Esophagus (tissue), 2 donors: Measurements from ENCODE around the gene UQCR11. TPM values are rescaled to one million over a fixed set of nuclear protein-coding genes. Genes with fewer than 3 reads are reported as not detected.
"Not testable (repeated sequence)": the region's sequence is repeated elsewhere in the genome, so short reads cannot be mapped to it uniquely, and the experiment has no call there.

ENCODE experiments used
- H3K27ac ChIP-seq, 2 donors: one replicate each; pipeline ENCODE4 v1.5.1; 2013; ENCODE audit warnings: low read depth in 2 of 2, mild to moderate bottlenecking in 2 of 2, inconsistent platforms in 1 of 2, low read length in 1 of 2, moderate library complexity in 1 of 2
- H3K27me3 ChIP-seq, 2 donors: one replicate each; pipeline ENCODE4 v1.6.1; 2013; ENCODE audit warnings: low read length in 2 of 2, control low read depth in 1 of 2, mild to moderate bottlenecking in 1 of 2; ENCODE audit not compliant: insufficient read depth in 2 of 2, control insufficient read depth in 1 of 2
- H3K36me3 ChIP-seq, 2 donors: one replicate each; pipeline ENCODE4 v1.6.1; 2013; ENCODE audit warnings: low read length in 1 of 2; ENCODE audit not compliant: control insufficient read depth in 2 of 2, insufficient read depth in 2 of 2
- H3K4me1 ChIP-seq, 2 donors: one replicate each; pipeline ENCODE4 v1.6.1; 2013; ENCODE audit warnings: low read length in 1 of 2; ENCODE audit not compliant: control insufficient read depth in 2 of 2, insufficient read depth in 2 of 2
- H3K4me3 ChIP-seq, 2 donors: one replicate each; pipeline ENCODE4 v1.5.1; 2013; ENCODE audit warnings: low read length in 2 of 2, mild to moderate bottlenecking in 2 of 2, low read depth in 1 of 2, moderate library complexity in 1 of 2
- H3K9me3 ChIP-seq, 2 donors: one replicate each; pipeline ENCODE4 v1.6.1; 2013; ENCODE audit warnings: mild to moderate bottlenecking in 2 of 2, low read depth in 1 of 2, low read length in 1 of 2, moderate library complexity in 1 of 2; ENCODE audit not compliant: control insufficient read depth in 2 of 2, insufficient read depth in 1 of 2
- WGBS, 2 donors: extraction: QIAGEN DNeasy Blood & Tissue Kit; methylation state at CpG; one replicate each; pipeline ENCODE4 v1.1.7; 2013; 5-methylcytosine and 5-hydroxymethylcytosine counted together
- polyA plus RNA-seq, 2 donors: library from polyadenylated mRNA; stranded (reverse); fragments of 200-250 nt; gene quantifications; one replicate each; pipeline ENCODE4 v1.2.3, GENCODE V29; 2013
- donor health status: healthy with polysubstance abuse.
- donor health status: Bipolar disorder and iron deficiency.

Gene UQCR11
- polyA plus RNA-seq, 2 donors = 70.5 to 105 TPM

GRCh38 chr19:1648920-1649541 lies 43.8 kb upstream of the UQCR11 start:
- Histone ChIP-seq H3K27ac (no peak overlapping the region), H3K36me3 (peaks cover 0 to 13% of the 10 kb centered on the region in 2 donors), H3K9me3 (no peaks in the 10 kb centered on the region), H3K27me3 (no peaks in the 10 kb centered on the region), H3K4me3 (no peak overlapping the region), H3K4me1 (peaks cover 4 to 7% of the 10 kb centered on the region in 2 donors)
- 76 to 80% methylated on average over 23 of the region's 23 CpGs for WGBS, 2 donors

DNA sequence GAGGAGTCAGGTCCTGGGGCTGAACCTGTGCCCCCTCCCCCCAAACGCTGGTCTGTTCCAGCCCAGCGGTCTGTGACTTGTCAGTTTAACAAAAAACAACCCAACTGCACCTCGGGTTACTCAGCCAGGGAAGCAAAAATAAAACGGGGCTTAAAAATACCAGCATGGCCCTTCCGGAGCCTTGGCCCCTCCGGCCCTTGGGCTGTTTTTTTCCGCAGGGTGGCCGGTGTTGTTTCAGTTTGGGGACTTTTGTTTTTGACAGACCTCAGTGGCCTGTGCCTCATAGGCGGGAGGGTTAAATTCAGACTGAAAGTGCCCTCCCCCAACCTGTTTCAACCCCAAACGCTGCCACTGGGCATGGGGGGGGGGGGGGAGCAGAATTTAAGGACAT lies 43.2 kb upstream of the UQCR11 start:
- no peak overlapping the region for H3K4me3 ChIP-seq

GRCh38 chr19:1647501-1648458 lies 42.5 kb upstream of the UQCR11 start:
- 84 to 87% methylated on average over 41 of the region's 41 CpGs for WGBS, 2 donors
- no peak overlapping the region for H3K27ac ChIP-seq
- no peak overlapping the region for H3K4me3 ChIP-seq

More for the DNA sequence above, 43.2 kb upstream of the UQCR11 start:
- Histone ChIP-seq H3K36me3 (peaks cover 0 to 14% of the 10 kb centered on the region in 2 donors), H3K9me3 (no peaks in the 10 kb centered on the region), H3K4me1 (peaks cover 4 to 7% of the 10 kb centered on the region in 2 donors), H3K27ac (no peak overlapping the region), H3K27me3 (no peaks in the 10 kb centered on the region)
- 75 to 80% methylated on average over 10 of the region's 10 CpGs for WGBS, 2 donors

DNA sequence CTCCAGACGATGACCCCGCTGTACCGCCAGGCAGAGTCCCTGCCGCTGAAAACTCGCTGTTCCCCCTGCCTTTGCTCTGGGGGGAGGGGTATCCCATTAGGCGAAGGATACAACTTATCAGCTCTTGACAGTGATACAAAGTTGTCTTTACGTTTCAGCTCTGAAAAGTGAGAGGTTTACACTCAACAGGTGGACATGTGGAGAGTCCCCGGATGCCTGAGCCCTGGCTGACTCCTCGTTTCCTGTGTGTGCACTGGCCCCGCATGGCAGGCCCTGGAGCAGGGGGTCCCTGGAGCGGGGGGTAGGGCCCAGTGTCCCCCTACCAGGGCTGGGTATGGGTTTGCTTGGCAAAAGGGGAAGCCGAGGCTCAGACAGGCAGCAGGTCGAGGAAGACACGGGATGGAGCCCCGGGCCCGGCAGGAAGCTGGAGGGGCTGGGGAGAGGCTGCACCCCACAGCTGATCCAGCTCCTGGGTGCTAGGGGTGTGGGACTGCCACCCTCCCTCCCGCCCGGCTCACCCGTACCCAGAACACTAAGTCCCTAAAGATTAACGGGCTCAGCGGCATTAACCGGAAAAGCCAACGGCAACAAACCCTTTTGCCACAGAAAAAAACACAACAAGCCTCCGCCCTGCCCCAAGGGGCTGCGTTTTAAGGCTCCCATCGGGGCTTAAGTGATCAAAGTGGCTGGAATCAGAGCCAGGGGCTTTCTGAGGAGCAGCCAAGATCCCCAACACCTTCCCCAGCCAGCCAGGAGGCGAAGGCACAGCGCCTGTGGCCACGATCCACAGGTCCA lies 41.6 kb upstream of the UQCR11 start:
- H3K4me1 ChIP-seq = peaks cover 4 to 7% of the 10 kb centered on the region in 2 donors
- no peak overlapping the region for H3K27ac ChIP-seq
- peaks cover 0 to 16% of the 10 kb centered on the region in 2 donors for H3K36me3 ChIP-seq
- no peaks in the 10 kb centered on the region for H3K27me3 ChIP-seq
- 66 to 74% methylated on average over 29 of the region's 29 CpGs for WGBS, 2 donors
- no peaks in the 10 kb centered on the region for H3K9me3 ChIP-seq
- H3K4me3 ChIP-seq = no peak overlapping the region

More at GRCh38 chr19:1647501-1648458, 42.5 kb upstream of the UQCR11 start:
- peaks cover 0 to 14% of the 10 kb centered on the region in 2 donors for H3K36me3 ChIP-seq
- no peaks in the 10 kb centered on the region for H3K9me3 ChIP-seq
- H3K4me1 ChIP-seq = peaks cover 4 to 7% of the 10 kb centered on the region in 2 donors
- H3K27me3 ChIP-seq = no peaks in the 10 kb centered on the region

DNA sequence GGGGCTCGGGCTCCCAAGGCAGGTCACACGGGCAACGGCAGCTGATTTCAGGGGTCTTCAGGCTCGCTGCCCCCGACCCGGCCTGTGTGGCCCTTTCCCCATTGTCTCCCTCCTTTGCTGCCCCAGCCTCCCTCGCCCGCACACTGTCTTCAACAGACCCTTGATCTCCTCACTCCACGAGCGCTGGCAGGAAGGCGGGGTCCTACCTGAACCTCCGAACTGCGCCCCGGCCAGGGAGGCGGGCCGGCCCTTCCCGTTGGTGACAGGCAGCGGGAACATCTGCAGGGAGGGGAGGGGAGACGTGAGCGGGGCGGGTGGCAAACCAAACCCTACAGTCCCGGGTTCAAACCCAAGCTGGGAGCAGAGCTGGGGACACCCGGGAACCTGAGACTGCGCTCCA lies 40.9 kb upstream of the UQCR11 start:
- Histone ChIP-seq H3K9me3 (no peaks in the 10 kb centered on the region), H3K27ac (no peak overlapping the region), H3K27me3 (no peaks in the 10 kb centered on the region), H3K36me3 (peaks cover 0 to 16% of the 10 kb centered on the region in 2 donors), H3K4me1 (peaks cover 4 to 7% of the 10 kb centered on the region in 2 donors), H3K4me3 (no peak overlapping the region)
- 91 to 92% methylated on average over 24 of the region's 24 CpGs for WGBS, 2 donors

DNA sequence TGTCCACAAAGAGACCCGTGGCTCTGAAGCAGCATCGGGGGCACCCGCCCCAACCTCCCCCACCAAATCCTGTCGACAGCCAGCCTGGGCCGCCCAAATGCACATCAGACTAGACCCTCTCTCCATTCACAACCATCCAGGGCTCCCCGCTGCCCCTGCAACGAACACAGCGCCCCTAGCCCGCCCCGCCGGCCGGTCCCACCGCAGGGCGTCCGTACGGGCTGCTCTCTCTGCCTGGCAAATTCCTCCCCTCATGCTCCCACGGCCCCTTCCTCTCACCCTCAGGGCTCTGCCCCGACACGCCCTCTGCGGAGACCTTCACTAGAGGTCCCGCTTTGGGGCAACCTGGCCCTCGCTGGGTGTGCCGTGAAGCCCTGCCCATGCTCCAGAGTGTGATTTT lies 40.0 kb upstream of the UQCR11 start:
- H3K36me3 ChIP-seq = peaks cover 0 to 16% of the 10 kb centered on the region in 2 donors
- H3K4me1 ChIP-seq = peaks cover 4% of the 10 kb centered on the region in 2 donors
- H3K27me3 ChIP-seq = no peaks in the 10 kb centered on the region
- no peaks in the 10 kb centered on the region for H3K9me3 ChIP-seq
- WGBS, 2 donors = 92 to 94% methylated on average over 23 of the region's 23 CpGs
- no peak overlapping the region for H3K27ac ChIP-seq
- no peak overlapping the region for H3K4me3 ChIP-seq

DNA sequence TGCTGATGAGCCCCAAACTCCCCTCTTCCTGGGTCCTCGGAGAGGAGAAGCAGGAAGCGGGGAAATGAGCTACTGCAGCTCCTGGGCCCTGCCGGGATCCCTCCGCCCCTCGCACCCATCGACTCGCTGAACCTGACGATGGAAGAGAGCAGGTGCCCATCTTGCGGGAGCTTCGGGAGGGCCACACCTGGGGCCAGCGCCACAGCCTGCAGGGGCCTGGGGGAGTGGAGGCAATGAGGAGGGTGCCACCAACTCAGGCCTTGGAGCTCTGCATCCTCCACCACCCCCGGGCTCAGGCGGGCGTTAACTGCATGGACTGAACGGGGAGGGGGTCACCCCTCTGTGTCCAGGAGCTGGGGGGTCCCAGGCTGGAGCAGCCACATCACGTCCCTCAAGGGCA lies 38.8 kb upstream of the UQCR11 start:
- WGBS, 2 donors = 93 to 95% methylated on average over 16 of the region's 16 CpGs
- Histone ChIP-seq H3K9me3 (no peaks in the 10 kb centered on the region), H3K4me1 (peaks cover 4% of the 10 kb centered on the region in 2 donors), H3K27ac (no peak overlapping the region), H3K4me3 (no peak overlapping the region), H3K36me3 (peaks cover 0 to 16% of the 10 kb centered on the region in 2 donors), H3K27me3 (no peaks in the 10 kb centered on the region)

- not testable (repeated sequence) for H3K27me3 ChIP-seq, H3K9me3 ChIP-seq, H3K4me3 ChIP-seq, H3K4me1 ChIP-seq, H3K36me3 ChIP-seq, H3K27ac ChIP-seq
- 87 to 91% methylated on average over 10 of the region's 10 CpGs for WGBS, 2 donors
Observed at GRCh38 chr19:1640893-1641448, 35.7 kb upstream of the UQCR11 start.
